Activated CD4-positive, alpha-beta T cell treated with anti-CD3 and anti-CD28 coated beads, Interleukin-2, Interleukin-6, amounts not matched to agents 100 ng/mL and 50 ng/mL, durations not matched to agents 16 hours and 8 hours (primary cell): ENCODE data around the gene TP53I3.
"Not testable (repeated sequence)": the region's sequence is repeated elsewhere in the genome, so short reads cannot be mapped to it uniquely, and the experiment has no call there.

Experiments
- DNase-seq: peaks from one replicate; pipeline ENCODE4 v3.0.0-alpha.2; 2020

The TP53I3 gene, protein sequence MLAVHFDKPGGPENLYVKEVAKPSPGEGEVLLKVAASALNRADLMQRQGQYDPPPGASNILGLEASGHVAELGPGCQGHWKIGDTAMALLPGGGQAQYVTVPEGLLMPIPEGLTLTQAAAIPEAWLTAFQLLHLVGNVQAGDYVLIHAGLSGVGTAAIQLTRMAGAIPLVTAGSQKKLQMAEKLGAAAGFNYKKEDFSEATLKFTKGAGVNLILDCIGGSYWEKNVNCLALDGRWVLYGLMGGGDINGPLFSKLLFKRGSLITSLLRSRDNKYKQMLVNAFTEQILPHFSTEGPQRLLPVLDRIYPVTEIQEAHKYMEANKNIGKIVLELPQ

DNA sequence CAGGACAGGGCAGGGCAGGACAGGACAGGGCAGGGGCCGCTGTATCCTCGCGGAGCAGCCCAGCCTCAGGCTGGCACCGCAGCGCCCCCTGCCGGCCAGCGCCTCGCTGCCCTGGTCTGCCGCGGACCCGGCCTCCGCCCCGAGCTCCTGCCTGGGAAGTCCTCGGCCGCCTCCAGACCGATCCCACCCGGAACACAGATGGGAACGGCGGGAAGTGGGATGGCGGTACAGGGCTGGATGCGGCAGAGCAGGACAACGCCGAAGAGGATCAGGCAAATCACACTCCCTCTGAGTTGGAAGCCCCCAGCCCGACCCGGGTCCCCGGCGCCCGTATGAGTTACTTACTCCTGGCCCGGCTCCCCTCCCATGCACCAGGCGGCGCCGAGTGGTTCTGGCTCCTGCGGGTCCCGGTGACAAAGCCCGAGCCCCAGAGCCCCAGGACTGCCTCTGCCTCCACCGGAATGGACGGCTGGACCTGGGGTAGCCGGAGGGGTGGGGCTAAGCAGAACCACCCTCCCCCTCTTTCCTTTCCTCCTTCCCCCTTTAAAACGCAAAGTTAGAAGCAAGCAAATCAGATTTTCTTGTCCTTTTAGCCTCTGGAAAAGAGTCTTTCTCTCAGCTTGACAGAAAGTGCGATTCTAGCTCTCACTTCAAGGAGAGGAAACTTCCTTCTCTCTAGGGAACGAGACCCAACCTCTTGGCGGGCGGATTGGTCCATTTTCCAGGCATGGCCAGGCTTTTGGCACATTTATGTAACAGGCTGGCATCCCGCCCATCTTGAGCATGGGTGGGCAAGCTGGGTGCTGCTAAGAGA, at the start of gene TP53I3:
Gene TP53I3, minus strand, starts transcription at position 449 of the 814 bp plus-strand sequence. CDS start 508 bp downstream, outside the sequence.
- DNase-seq: peak; percentile 89

DNA sequence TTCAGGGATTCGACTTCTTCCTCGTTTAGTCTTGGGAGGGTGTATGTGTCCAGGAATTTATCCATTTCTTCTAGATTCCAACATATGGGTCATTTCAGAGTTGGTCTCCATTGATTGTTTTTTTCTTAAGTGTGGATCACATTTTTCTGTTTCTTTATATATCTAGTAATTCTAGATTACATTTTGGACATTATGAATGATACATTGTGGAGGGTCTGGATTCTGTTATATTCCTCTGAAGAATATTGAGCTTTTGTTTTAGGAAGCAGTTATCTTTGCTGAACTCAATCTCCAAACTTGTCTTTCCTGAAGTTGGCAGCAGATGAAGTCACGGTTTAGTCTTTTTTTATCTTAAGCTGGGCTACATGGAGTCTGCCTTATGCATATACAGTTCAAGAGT, 47.9 kb upstream of the TP53I3 start:
- DNase-seq: no peak

DNA sequence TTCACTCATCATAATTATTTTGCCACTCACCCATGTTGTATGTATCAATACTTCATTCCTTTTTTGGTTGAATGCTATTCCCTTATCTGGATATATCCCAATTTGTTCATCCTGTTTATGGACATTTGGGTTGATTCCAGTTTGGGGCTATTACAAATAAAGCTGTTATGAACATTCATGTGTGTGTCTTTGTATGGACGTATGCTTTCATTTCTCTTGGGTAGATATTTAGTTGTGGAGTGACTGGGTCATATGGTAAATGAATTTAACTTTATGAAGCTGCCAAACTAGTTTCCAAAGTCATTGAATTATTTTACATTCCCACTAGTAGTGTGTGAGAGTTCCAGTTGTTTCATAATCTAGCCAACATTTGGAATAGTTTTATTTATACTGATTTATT, 41.3 kb upstream of the TP53I3 start:
- no peak for DNase-seq

DNA sequence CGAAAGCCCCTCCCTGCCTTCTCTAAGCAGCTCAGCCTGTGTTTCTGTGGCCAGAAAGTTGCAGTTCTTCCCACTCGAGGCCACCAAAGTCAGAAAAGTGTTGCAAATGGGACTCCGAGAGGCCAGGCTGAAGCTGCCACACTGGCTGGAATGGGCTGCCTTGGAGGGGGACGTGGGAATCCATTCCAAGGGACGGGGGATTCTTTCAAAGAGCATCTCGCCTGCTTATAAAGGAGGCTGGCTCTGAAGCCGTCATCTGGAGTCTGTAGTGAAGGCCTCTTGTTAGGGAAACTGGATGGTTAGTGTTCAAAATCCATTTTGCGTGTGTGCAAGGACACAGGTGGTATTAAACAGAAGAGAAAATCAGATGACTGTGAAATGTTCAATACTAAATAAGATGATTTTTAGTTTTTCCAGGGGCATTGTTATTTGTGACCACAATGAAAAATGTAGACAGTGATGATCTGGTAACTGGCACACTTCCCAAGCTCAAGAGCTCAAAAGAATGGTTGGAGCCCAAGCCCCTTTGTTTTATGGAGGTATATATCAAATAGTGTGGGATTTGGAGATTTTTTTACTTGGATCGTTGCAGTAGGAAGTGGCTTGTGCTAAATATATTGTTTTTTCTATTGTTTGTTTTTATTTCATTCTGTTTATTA, 39.4 kb upstream of the TP53I3 start:
- no peak for DNase-seq

DNA sequence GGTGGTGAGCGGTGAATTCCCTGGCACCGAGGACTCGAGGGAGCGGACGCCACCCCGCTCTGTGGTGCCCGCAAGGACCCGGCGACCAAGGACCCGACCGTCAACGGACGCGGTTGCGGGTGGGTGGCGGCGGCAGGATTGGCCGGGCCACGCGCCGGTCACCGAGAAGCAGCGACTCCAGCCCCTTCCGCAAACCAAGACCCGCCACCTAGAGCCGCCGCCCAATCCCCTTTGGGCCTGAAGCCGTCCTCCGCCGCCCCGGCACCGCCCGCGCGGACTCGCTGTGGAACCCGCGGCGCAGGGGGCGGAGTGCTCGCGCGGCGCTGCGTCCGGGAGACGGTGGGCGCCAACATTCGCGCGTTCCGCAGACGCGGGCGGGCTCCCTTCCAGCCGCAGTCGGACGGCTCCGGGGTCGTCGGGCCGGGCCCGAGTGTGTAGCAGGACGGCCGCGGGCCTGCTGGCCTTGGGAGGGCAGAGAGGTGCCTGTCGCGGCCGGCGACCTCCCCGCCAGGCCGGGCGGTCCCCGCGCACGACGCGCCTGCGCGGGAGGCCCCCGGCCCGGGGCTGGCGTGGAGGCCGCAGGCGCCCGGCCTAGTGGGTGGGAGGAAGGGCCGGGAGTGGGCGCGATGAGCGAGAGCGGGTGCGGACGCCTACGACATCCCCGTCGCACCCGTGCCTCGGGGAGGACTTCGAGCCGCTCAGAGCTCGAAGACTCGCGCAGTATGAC, 38.7 kb upstream of the TP53I3 start, which contains the start of the genes FAM228B and PFN4:
Gene FAM228B, plus strand, starts transcription at position 275 of the 727 bp plus-strand sequence. CDS start 893 bp downstream, outside the sequence.
Gene PFN4, minus strand, starts transcription at position 140 of the 727 bp plus-strand sequence. CDS start 799 bp downstream, outside the sequence.
- peak; percentile 87 for DNase-seq

DNA sequence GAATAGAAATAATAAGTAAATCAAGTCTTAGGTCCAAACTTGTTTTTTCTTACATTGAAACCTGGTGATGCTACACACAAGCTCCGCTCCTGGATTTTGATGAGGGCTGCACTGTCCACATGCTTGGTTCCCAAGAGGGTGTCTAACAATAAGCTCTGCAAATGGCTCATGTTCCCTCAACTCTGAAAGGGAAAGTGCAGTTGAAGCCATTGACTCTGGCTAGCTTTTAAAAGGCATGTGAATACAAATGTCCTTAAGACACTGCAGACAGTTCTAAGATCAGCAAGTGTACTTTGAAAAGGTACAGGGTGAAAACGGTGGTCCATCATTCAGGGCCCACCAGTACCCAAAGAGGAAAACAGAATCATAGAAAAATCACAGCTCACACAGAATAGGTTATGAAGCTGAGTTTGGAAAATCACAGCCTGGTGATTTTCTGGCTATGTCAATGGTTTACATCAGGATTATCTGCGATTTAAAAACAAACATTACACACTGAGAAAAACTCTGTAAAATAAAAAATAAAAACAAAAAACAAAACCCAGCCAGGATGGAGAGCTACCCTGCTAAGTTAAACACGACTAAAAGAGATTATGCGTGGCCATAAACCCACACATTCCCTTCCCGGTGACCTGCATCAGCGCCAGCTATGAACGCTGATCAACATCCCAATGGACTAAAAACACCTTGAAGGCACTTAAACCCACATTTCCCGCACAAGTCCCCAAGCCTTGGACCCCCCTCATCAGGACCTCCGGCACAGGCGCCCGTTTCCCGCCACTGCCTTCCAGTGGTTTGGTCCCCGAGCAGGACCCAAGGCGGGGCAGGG, 37.9 kb upstream of the TP53I3 start:
- DNase-seq: no peak

DNA sequence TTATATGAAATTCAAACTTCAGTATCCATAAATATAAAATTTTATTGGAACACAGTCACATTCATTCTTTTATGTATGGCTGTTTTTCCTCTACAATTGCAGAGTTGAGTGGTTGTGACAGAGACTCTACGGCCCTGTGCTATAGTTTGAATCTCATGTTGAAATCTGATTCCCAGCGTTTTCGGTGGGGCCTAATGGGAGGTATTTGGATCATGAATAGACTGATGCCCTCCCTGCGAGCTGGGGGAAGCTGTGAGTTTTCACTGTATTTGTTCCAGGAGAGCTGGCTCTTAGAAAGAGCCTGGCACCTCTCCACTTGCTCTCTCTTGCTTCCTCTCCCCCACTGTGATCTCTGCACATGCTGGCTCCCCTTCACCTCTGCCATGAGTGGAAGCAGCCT, 36.8 kb upstream of the TP53I3 start:
- DNase-seq: no peak

DNA sequence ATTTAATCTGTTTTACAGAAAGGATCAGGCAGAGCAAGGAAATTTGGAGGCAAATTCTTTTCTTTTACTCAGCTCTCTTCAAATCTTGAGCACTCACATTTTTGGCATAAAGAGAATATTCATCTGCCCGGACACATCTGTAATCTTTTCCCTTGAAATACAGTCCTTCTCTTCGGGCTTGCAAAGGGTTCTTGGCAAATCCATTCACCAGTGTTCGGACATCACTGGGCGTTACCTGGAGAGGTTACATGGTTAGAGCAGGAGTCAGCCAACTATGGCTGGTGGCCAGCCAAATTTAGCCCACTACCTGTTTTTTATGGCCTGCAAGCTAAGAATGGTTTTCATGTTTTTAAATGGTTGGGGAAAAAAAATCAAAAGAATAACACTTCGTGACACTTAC, 36.4 kb upstream of the TP53I3 start:
- DNase-seq: no peak

DNA sequence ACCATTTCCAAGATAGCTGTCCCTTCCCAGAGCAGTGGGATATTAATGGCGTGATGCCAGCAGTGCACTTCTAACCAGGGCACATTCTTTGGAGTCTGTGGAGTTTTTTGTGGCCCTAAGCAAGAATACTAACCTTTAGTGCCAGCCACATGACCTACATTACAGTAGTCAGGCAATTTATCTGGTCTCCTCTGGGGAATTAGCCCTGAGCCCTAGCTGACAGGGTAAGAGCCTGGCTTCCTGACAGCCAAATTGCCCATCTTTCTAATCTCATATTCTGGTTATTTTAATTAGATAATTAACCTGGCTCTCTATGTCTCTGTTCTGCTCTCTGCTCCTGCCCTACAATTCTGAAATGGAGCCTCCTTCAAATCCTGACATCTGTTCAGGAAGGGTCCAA, 33.3 kb upstream of the TP53I3 start:
- no peak for DNase-seq

DNA sequence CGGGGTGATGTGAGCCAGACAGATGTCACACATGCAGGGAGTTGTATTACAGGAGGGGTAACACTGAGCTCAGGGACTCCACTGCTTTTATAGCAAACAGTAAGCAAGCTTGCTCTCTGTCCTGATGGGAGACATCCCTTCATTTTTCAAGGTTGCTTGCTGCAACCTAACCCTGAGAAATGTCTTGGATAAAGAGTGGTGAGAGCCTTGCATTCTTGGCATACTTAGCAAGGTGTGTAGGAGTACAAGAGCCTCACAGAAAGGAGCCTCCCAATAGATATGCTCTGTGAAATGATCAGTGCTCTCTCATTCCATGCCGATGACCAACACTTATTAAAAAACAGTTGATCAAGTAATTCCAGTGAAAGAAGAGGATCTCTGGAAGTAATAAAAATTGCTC, 30.4 kb upstream of the TP53I3 start:
- DNase-seq: no peak

DNA sequence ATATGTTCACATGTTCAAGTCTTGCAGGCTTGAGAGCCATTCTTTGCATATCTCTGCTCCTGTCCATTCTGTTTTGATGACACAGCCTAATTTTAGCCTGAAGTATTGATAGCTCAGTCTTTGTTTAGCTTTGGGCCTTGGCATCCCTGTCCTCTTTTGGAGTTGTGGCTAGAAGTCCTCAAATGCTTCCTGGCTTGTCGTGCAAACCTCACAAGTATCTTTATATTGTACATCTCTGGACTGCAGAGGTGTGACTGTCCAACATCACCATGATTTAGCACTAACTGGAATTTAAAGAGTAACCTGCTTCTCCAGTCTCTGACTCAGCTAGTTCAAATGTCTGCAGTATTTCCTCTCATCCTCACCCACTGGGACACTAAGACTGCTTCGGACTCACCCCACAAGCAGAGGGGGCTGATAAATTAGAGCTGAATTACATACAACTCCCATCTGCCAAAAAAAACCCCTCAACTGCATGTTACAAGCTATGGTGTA, 26.8 kb upstream of the TP53I3 start:
- no peak for DNase-seq

DNA sequence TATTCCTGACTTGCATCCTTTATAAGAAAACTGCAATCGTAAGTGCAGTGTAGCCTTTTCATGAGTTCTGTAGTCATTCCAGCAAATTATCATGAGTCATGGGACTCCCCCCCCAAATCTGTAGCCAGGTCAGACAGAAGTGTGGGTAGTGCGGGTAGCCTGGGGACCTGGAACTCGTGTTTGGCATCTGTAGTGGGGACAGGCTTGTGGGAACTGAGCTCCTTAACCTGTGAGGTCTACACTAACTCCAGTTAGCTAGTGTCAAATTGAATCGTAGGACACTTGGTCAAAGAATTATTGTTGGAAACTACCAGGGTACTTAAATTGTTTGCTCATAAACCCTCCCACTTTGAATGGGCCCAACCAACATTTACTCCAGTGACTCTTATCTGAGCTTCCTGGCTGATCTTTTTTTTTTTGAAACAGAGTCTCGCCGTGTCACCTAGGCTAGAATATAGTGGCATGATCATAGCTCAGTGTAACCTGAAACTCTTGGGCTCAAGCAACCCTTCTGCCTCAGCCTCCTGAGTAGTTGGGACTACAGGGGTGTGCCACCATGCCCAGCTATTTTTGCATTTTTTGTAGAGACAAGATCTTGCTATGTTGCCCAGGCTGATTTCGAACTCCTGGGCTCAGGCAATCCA, 26.1 kb upstream of the TP53I3 start:
- no peak for DNase-seq

DNA sequence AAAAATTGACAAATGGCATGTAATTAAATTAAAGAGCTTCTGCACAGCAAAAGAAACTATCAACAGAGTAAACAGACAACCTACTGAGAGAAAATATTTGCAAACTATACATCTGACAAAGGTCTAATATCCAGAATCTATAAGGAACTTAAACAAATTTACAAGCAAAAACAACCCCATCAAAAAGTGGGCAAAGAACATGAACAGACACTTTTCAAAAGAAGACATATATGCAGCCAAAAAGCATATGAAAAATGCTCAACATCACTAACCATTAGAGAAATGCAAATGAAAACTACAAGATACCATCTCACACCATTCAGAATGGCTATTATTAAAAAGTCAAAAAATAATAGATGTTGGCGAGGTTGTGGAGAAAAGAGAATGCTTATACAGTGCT, 24.8 kb upstream of the TP53I3 start:
- not testable (repeated sequence) for DNase-seq

DNA sequence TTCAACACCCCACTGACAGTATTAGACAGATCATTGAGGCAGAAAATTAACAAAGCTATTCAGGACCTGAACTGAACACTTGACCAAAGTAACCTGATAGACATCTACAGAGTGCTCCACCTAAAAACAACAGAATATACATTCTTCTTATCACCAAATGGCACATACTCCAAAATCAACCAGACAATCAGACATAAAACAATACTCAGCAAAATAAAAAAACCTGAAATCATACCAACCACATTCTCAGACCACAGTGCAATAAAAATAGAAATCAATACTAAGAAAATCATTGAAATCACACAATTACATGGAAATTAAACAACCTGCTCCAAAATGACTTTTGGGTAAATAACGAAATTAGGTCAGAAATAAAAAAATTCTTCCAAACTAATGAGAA, 22.7 kb upstream of the TP53I3 start:
- DNase-seq: no peak

DNA sequence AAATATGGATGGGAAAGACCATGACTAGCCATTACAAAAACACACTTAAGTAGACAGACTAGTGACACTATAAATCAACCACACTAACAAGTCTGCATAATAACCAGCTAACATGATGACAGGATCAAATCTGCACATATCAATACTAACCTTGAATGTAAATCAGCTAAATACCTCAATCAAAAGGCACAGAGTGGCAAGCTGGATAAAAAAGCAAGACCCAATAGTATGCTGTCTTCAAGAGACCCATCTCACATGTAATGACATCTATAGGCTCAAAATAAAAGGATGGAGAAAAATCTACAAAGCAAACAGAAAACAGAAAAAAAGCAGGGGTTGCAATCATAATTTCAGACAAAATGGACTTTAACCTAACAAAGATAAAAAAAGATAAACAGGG, 22.2 kb upstream of the TP53I3 start:
- DNase-seq: no peak

DNA sequence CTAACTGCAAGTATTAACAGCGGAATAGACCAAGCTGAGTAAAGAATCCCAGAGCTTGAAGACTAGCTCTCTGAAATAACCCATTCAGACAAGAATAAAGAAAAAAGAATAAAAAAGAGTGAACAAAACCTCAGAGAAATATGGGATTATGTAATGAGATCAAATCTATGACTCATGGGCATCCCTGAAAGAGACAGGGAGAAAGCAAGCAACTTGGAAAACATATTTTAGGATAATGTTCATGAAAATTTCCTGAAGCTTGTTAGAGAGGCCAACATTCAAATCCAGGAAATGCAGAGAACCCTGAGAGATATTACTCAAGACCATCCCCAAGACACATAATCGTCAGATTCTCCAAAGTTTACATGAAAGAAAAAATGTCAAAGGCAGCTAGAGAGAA, 21.2 kb upstream of the TP53I3 start:
- DNase-seq: no peak

DNA sequence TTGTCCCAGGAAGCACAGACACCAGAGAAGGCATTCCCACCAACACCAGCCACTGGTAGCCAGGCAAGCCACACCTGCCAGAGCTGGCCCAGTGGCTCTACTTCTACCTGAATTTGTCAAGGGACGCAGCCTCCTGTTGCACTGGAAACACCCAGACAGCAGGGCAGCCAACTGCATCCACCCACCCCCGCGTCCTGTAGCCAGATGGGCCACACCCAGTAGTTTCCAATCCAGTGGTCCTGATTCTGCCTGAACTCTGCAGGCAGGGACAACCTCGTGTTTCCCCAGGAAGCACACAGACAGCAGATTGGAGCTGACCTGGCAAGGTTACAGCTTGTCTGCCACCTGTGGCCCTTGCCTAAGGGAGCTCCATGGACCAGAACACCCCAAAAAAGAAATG, 20.3 kb upstream of the TP53I3 start:
- DNase-seq: no peak

DNA sequence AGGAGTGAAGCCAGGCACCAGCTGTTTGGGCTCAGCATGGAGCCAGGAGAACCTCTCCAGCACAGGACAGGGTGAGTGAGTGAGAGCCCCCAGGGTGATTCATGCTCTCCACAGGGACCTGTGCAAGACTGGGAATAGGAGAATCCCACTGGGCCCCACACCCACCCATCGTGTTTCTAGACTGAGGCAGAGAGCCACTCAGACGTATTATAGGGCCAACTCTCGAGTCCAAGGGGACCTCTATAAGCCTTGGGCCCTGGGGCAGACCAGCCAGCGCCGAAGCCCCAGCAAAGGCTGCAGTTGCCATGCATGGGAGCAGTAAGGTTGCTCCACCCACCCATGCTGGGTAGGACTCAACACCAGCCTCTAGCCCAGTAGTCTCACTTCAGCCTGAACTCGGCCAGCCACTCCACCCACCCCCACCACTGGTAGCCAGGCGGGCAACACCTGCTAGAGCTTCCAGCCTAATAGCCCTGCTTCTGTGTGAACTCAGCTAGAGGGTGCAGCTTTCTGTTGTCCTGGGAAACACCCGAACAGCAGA, 19.5 kb upstream of the TP53I3 start:
- DNase-seq: no peak

DNA sequence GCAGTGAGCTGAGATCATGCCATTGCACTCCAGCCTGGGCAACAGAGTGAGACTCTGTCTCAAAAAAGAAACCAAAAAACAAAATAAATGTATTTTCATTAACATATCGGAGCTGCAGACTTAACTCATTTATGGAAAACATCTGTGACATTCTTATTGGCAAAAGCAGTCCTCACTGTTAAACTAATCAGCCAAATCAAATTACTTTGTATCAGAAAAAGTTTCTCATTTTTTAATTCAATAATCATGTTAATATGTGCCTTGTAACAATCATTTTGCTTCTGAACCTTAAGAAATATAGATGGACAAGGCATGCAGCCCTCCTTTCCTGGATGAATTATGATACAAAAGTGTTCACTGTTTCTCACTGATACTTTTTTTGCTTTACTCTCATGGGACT, 18.0 kb upstream of the TP53I3 start:
- DNase-seq: no peak

DNA sequence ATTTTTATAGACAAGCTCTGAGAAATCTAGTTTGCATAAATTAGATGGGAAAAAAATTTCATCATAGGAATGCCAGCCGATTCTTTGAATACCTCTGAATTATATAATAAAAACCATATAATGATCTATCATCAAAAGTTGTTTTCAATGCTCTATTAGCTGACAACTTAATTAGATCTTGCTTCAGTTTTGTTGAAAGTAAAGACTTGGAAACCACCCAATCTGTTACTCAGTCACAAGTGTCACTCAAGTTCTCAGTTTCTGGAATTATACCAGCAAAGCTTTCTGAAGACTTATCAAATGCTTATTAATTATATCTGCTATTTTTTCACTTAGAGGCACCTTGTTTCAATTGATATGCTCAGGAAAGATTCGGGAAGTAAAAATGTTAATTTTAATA, 17.4 kb upstream of the TP53I3 start:
- no peak for DNase-seq

DNA sequence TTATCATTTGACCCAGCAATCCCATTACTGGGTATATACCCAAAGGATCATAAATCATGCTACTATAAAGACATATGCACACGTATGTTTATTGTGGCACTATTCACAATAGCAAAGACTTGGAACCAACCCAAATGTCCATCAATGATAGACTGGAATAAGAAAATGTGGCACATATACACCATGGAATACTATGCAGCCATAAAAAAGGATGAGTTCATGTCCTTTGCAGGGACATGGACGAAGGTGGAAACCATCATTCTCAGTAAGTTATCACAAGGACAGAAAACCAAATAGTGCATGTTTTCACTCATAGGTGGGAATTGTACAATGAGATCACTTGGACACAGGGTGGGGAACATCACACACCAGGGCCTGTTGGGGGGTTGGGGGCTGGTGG, 16.1 kb upstream of the TP53I3 start:
- not testable (repeated sequence) for DNase-seq
